IPS DF 6.9 (cell line): Measurements from ENCODE around the gene HTR1B.

Source experiments
- DNase-seq: peaks from one replicate; pipeline ENCODE4 v3.0.0-alpha.2; 2013; ENCODE audit warnings: low read depth, low spot score
- H3K27ac ChIP-seq: one replicate; pipeline ENCODE4 v1.5.1; 2013; ENCODE audit warnings: low read length, control low read depth
- H3K27me3 ChIP-seq: 2 replicates; pipeline ENCODE4 v1.6.1; 2013; ENCODE audit warnings: mild to moderate bottlenecking, low read length; ENCODE audit not compliant: control insufficient read depth, insufficient read depth
- H3K36me3 ChIP-seq: 2 replicates; pipeline ENCODE4 v1.6.1; 2013; ENCODE audit warnings: low read length; ENCODE audit not compliant: control insufficient read depth, insufficient read depth
- H3K4me1 ChIP-seq: 2 replicates; pipeline ENCODE4 v1.6.1; 2013; ENCODE audit warnings: low read length; ENCODE audit not compliant: control insufficient read depth, insufficient read depth
- H3K4me3 ChIP-seq: 2 replicates; pipeline ENCODE4 v1.5.1; 2013; ENCODE audit warnings: mild to moderate bottlenecking, low read length
- H3K9me3 ChIP-seq: 2 replicates; pipeline ENCODE4 v1.6.1; 2013; ENCODE audit warnings: low read length, inconsistent platforms; ENCODE audit not compliant: control insufficient read depth, insufficient read depth
- WGBS: extraction: QIAGEN DNeasy Blood & Tissue Kit; methylation state at CpG from one replicate; pipeline ENCODE4 v1.1.7; 2013; ENCODE audit warnings: mixed read lengths, missing lambda C conversion rate; ENCODE audit not compliant: insufficient read length, insufficient coverage; 5-methylcytosine and 5-hydroxymethylcytosine counted together

Gene HTR1B

GRCh38 chr6:77430504-77430903 lies 32.8 kb downstream of the HTR1B start:
- Histone ChIP-seq H3K27ac (no peak overlapping the region), H3K4me3 (no peak overlapping the region), H3K36me3 (no peaks in the 10 kb centered on the region), H3K9me3 (no peaks in the 10 kb centered on the region), H3K4me1 (no peaks in the 10 kb centered on the region), H3K27me3 (no peaks in the 10 kb centered on the region)
- 100% methylated on average over 2 of the region's 3 CpGs for WGBS
- no peak for DNase-seq

GRCh38 chr6:77425671-77426070 lies 37.6 kb downstream of the HTR1B start:
- Histone ChIP-seq H3K4me1 (no peaks in the 10 kb centered on the region), H3K9me3 (no peaks in the 10 kb centered on the region), H3K36me3 (no peaks in the 10 kb centered on the region), H3K27me3 (no peaks in the 10 kb centered on the region), H3K4me3 (no peak overlapping the region), H3K27ac (no peak overlapping the region)
- DNase-seq = no peak

GRCh38 chr6:77425216-77425615 lies 38.1 kb downstream of the HTR1B start:
- Histone ChIP-seq H3K27ac (no peak overlapping the region), H3K4me1 (no peaks in the 10 kb centered on the region), H3K4me3 (no peak overlapping the region), H3K27me3 (no peaks in the 10 kb centered on the region), H3K9me3 (no peaks in the 10 kb centered on the region), H3K36me3 (no peaks in the 10 kb centered on the region)
- WGBS = no CpG with 5 or more reads among the region's 1 CpG
- DNase-seq = no peak

- no peak for DNase-seq
- Histone ChIP-seq H3K9me3 (no peaks in the 10 kb centered on the region), H3K4me1 (no peaks in the 10 kb centered on the region), H3K27ac (no peak overlapping the region), H3K27me3 (no peaks in the 10 kb centered on the region), H3K36me3 (no peaks in the 10 kb centered on the region), H3K4me3 (no peak overlapping the region)
- no CpG with 5 or more reads among the region's 2 CpGs for WGBS
Measured at GRCh38 chr6:77424761-77425160, 38.5 kb downstream of the HTR1B start.

- no CpG with 5 or more reads among the region's 2 CpGs for WGBS
- Histone ChIP-seq H3K4me1 (no peaks in the 10 kb centered on the region), H3K27me3 (no peaks in the 10 kb centered on the region), H3K9me3 (no peaks in the 10 kb centered on the region), H3K36me3 (no peaks in the 10 kb centered on the region), H3K4me3 (no peak overlapping the region), H3K27ac (no peak overlapping the region)
- DNase-seq = no peak
Measured at GRCh38 chr6:77416839-77417238, 46.5 kb downstream of the HTR1B start.

GRCh38 chr6:77415706-77416105 lies 47.6 kb downstream of the HTR1B start:
- no CpG with 5 or more reads among the region's 2 CpGs for WGBS
- H3K9me3 ChIP-seq = no peaks in the 10 kb centered on the region
- no peaks in the 10 kb centered on the region for H3K36me3 ChIP-seq

More at GRCh38 chr6:77415706-77416105, 47.6 kb downstream of the HTR1B start:
- Histone ChIP-seq H3K4me3 (no peak overlapping the region), H3K4me1 (no peaks in the 10 kb centered on the region), H3K27me3 (no peaks in the 10 kb centered on the region), H3K27ac (no peak overlapping the region)
- DNase-seq = no peak
